NB4 (cell line): ENCODE data around the gene GRIN2A.

Experiments
- CTCF ChIP-seq: IDR thresholded peaks from one replicate; pipeline ENCODE4 v1.5.1; 2012; ENCODE audit warnings: low read depth, low read length
- MAX ChIP-seq: IDR thresholded peaks from 2 replicates; pipeline ENCODE4 v1.6.1; 2011; ENCODE audit warnings: low read depth, low read length
- POLR2A ChIP-seq: IDR thresholded peaks from 2 replicates; pipeline ENCODE4 v1.6.1; 2011; ENCODE audit warnings: mild to moderate bottlenecking; ENCODE audit not compliant: insufficient read length; ENCODE audit errors: extremely low read depth

- no peak for TF ChIP-seq CTCF
- no peak for TF ChIP-seq POLR2A
- TF ChIP-seq MAX, result no peak
Observed at GRCh38 chr16:10037751-10038150, 144.5 kb downstream of the GRIN2A start.
